ENCODE measurements around the gene TAS1R1.

Gene TAS1R1

DNA sequence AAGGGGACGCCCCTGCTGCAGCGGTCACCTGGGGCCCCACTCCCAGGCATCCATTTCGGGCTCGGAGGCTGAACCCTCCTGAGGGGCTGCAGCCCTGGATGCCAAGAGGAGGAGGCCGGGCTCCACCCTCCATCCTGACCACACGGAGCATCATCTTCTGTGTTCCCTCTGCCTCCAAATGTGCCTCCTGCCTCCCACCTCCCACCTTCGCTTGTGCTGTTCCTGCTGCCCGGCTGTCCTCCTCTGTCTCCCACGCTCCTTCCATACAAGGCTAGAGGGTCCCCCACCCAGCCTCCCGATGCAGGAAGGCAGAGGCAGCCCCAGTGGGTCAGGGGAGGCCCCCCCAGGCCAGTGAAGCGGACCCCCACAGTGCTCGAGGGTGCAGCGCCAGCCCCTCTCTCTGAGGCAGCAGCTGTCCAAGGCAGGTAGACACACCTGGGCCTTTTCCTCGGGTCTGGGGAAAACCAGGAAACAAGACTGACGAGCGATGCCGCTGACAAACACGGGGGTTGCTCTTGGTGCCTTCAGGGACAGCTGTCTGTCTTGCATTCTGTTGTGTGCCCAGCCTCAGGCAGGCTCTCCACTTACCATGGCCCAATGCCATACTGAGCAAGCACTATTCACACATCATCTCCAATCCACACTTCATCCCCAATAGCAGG, 46.8 kb upstream of the TAS1R1 start:
- no peaks in the 10 kb centered on the region for H3K36me3 ChIP-seq
- peaks cover 34% of the 10 kb centered on the region for H3K4me1 ChIP-seq
- no peaks in the 10 kb centered on the region for H3K27me3 ChIP-seq
- no peaks in the 10 kb centered on the region for H3K9me3 ChIP-seq
- no peak overlapping the region for H3K4me3 ChIP-seq (ENCODE audit: low read depth, low read length)
- no peak for DNase-seq
- TF ChIP-seq, protein P1, sequence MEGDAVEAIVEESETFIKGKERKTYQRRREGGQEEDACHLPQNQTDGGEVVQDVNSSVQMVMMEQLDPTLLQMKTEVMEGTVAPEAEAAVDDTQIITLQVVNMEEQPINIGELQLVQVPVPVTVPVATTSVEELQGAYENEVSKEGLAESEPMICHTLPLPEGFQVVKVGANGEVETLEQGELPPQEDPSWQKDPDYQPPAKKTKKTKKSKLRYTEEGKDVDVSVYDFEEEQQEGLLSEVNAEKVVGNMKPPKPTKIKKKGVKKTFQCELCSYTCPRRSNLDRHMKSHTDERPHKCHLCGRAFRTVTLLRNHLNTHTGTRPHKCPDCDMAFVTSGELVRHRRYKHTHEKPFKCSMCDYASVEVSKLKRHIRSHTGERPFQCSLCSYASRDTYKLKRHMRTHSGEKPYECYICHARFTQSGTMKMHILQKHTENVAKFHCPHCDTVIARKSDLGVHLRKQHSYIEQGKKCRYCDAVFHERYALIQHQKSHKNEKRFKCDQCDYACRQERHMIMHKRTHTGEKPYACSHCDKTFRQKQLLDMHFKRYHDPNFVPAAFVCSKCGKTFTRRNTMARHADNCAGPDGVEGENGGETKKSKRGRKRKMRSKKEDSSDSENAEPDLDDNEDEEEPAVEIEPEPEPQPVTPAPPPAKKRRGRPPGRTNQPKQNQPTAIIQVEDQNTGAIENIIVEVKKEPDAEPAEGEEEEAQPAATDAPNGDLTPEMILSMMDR (IDR thresholded peaks at IDR 0.05; ENCODE audit: low read depth, low read length) = no peak

DNA sequence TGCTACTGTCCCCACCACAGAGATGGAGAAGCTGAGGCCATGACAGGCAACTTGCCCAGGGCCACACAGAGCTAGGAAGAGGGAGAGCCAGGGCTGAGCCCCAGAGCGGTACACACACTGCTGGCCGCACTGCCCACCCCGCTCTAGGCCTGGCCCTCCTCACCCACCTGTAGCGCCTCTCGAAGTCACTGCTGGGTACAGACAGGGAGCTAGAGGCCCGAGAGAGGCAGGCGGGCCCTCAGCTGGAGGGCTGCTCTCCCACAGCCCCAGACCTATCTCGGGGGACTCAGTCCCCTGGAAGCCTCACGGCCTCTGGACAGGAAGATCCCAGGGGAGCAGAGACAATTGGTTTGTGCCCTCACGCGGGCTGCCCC, 46.3 kb upstream of the TAS1R1 start:
- no peak for DNase-seq
- TF ChIP-seq, protein P1 (IDR thresholded peaks at IDR 0.05; ENCODE audit: low read depth, low read length) = no peak
- Histone ChIP-seq H3K4me1 (peaks cover 34% of the 10 kb centered on the region), H3K4me3 (ENCODE audit: low read depth, low read length) (no peak overlapping the region), H3K36me3 (no peaks in the 10 kb centered on the region), H3K27me3 (no peaks in the 10 kb centered on the region), H3K9me3 (no peaks in the 10 kb centered on the region)

DNA sequence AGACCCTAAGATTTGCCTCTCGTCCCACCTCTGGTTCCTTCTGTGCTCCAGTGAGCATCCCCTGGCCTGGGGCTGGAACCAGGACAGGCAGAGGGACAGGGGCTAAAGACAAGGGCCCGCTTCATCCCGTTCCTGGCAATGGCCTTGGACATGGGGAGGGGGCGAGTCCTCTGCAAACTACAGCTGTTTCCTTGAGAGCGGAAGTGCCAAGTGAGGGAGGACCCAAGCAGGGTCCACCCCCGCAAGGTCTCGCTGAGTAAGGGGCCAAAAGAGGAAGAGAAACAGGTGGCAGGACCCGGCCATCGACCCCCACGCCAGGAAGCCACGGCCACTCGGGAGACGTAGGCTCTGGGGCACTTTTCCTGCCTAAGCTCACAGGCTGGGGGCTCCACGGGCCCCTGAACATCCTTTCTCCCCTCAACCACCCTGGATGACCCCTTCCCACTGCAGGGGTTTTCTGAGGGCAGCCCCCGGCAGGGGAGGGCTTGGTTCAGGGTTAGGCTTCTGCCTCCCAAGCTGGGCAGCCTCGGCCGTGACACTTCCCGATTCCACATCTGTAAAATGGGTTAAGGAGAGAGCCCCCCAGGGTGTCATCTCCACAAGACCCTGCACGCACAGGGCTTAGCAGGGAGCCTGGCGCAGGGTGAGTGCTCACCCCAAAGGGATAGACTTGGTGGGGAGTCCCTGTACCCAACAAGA, 45.7 kb upstream of the TAS1R1 start:
- H3K9me3 ChIP-seq = no peaks in the 10 kb centered on the region
- no peaks in the 10 kb centered on the region for H3K27me3 ChIP-seq
- H3K4me3 ChIP-seq (ENCODE audit: low read depth, low read length) = no peak overlapping the region
- no peaks in the 10 kb centered on the region for H3K36me3 ChIP-seq
- DNase-seq = no peak
- H3K4me1 ChIP-seq = peaks cover 34% of the 10 kb centered on the region
- TF ChIP-seq, protein P1 (IDR thresholded peaks at IDR 0.05; ENCODE audit: low read depth, low read length) = no peak

GRCh38 chr1:6509919-6510291, 45.2 kb upstream of the TAS1R1 start:
- TF ChIP-seq, protein P1 (IDR thresholded peaks at IDR 0.05; ENCODE audit: low read depth, low read length) = no peak

GRCh38 chr1:6510493-6510892, 44.6 kb upstream of the TAS1R1 start:
- DNase-seq = no peak
- H3K27me3 ChIP-seq = no peaks in the 10 kb centered on the region
- TF ChIP-seq, protein P1 (IDR thresholded peaks at IDR 0.05; ENCODE audit: low read depth, low read length) = no peak
- H3K4me3 ChIP-seq (ENCODE audit: low read depth, low read length) = no peak overlapping the region
- H3K4me1 ChIP-seq = peaks cover 34% of the 10 kb centered on the region
- H3K9me3 ChIP-seq = no peaks in the 10 kb centered on the region
- H3K36me3 ChIP-seq = no peaks in the 10 kb centered on the region

More at GRCh38 chr1:6509919-6510291, 45.2 kb upstream of the TAS1R1 start:
- H3K4me3 ChIP-seq (ENCODE audit: low read depth, low read length) = no peak overlapping the region
- no peaks in the 10 kb centered on the region for H3K9me3 ChIP-seq
- H3K36me3 ChIP-seq = no peaks in the 10 kb centered on the region
- H3K27me3 ChIP-seq = no peaks in the 10 kb centered on the region
- H3K4me1 ChIP-seq = peaks cover 34% of the 10 kb centered on the region
- peak; percentile 52 for DNase-seq

- Histone ChIP-seq H3K4me3 (ENCODE audit: low read depth, low read length) (no peak overlapping the region), H3K36me3 (no peaks in the 10 kb centered on the region), H3K4me1 (peaks cover 34% of the 10 kb centered on the region), H3K9me3 (no peaks in the 10 kb centered on the region), H3K27me3 (no peaks in the 10 kb centered on the region)
- peak; percentile 62 for DNase-seq
- TF ChIP-seq, protein P1 (IDR thresholded peaks at IDR 0.05; ENCODE audit: low read depth, low read length) = no peak
Observed at GRCh38 chr1:6511056-6511455, 44.1 kb upstream of the TAS1R1 start.
